Stimulated activated CD4-positive, alpha-beta T cell treated with anti-CD3 and anti-CD28 coated beads, Interleukin-1b, Interleukin-23, amount 100 ng/mL, for 4 hours (primary cell): ENCODE results near the gene SDR42E1.
"Not testable (repeated sequence)": the region's sequence is repeated elsewhere in the genome, so short reads cannot be mapped to it uniquely, and the experiment has no call there.

Experiments used
- DNase-seq, 2 donors: peaks; one replicate each; pipeline ENCODE4 v3.0.0-alpha.2; 2020; ENCODE audit warnings: low read depth in 2 of 2

The SDR42E1 gene

GRCh38 chr16:82004601-82005000 lies 6.7 kb downstream of the SDR42E1 start:
- no peak for DNase-seq

DNA sequence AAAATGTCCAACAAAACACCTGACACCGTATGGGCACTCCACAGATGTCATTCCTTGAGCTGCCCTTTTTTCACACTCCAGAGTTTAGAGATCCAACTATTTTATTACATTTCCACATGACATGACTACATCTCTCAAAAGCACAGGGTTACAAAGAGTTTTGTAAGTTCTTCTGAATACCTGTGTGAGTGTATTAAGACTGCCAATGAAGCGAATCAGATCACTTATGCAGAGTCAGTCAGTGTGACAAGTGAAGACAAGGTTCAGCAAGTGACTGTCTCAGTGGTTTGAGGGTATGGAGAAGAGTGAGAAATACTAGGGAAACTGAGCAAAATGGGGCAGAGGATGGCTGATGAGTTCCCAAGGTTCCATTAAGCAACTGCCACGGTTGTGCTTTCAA lies 8.4 kb downstream of the SDR42E1 start:
- no peak for DNase-seq

- DNase-seq, result no peak
These were observed 13.5 kb downstream of the SDR42E1 start for GRCh38 chr16:81997738-81998137.

DNA sequence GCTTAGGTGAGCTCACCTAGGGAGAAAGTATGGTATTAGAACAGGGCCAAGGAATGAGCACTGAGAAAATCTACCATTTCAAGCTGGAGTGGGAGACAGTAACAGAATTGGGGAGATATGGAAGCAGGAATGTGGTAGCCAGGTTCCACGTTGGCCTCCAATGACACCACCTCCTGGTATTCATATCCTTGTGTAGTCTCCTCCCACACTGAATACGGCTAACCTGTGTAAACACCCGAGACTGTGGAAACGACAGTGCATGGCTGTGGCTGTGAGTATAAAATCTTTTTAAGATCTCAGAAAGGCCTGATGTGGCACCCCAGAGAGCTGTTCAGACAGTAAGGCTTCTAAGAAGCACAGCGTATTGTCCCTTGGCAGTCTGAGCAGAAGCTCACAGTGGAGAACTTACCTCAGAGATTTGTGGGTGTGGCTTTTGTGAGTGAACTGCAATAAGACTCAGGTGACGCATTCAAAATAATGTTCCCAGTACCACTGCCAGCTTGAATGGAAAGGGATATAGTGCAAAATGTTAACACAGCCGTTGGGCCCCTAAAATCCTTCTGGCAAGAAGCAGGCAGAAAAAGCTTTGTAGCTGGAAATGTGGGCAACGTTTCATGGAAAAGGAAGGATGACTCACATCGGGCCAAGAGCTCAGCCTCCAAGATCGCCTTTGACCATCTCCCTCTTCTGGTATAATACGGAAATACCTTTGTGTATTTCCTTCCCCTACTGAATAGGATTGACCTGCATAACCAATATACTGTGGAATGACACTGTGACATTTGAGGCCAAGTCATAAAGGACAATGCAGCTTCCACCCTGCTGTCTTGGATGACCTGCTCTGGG lies 14.4 kb downstream of the SDR42E1 start:
- DNase-seq, result no peak

GRCh38 chr16:81995651-81996050 lies 15.6 kb downstream of the SDR42E1 start:
- no peak for DNase-seq

DNA sequence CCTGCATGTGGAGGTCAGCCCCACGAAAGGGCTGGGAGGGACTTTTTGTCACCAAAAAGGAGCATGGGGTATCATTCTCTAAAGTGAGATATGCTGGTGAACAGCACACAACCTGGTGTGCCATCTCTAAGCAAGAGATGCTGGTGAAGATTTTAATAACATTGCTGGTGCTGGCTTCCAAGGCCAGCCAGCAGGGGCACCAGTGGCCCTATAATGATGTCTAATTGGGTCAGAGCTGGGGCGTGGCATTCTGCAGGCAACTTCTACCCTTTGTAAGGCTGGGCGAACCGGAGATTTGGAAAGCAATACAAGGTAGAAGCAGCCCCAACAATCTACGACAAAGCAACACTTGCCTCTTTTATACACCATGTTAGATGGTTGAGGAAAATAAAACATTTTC lies 16.8 kb downstream of the SDR42E1 start:
- DNase-seq, result no peak

DNA sequence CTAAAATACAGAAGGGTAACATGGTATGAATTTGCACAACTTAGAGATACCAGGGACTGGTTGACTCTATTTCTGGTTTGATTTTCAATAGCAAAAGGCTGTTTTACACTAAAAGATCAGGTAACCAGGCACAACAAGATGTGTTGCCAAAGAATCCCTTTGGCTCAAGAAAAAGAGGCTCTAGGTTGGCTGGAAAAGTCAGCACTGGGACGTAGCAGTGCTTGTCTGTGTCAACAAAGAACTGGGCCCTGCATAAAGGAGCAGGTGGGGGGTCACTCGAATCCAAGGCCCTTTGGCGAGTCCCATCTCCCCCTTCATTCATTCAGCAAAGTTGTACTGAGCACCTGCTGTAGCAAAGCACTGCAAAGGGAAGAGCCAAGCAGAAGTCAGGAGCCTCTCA lies 18.4 kb downstream of the SDR42E1 start:
- DNase-seq, result no peak

GRCh38 chr16:81987706-81988105 lies 23.6 kb downstream of the SDR42E1 start:
- DNase-seq, result no peak

- no peak for DNase-seq
These were observed 24.1 kb downstream of the SDR42E1 start for GRCh38 chr16:81987121-81987520.

DNA sequence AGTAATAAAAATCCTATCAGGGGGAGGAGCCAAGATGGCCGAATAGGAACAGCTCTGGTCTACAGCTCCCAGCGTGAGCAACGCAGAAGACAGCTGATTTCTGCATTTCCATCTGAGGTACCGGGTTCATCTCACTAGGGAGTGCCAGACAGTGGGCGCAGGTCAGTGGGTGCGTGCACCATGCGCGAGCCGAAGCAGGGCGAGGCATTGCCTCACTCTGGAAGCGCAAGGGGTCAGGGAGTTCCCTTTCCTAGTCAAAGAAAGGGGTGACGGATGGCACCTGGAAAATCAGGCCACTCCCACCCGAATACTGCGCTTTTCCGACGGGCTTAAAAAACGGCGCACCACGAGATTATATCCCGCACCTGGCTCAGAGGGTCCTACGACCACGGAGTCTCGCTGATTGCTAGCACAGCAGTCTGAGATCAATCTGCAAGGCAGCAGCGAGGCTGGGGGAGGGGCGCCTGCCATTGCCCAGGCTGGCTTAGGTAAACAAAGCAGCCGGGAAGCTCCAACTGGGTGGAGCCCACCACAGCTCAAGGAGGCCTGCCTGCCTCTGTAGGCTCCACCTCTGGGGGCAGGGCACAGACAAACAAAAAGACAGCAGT lies 33.8 kb downstream of the SDR42E1 start:
- not testable (repeated sequence) for DNase-seq

GRCh38 chr16:81975637-81976036 lies 35.6 kb downstream of the SDR42E1 start:
- no peak for DNase-seq

GRCh38 chr16:81973737-81974136 lies 37.5 kb downstream of the SDR42E1 start:
- DNase-seq, result no peak

GRCh38 chr16:81971853-81972252 lies 39.4 kb downstream of the SDR42E1 start:
- DNase-seq, result no peak

- no peak for DNase-seq
These were observed 43.9 kb downstream of the SDR42E1 start for GRCh38 chr16:81967358-81967757.

GRCh38 chr16:81964808-81965207 lies 46.5 kb downstream of the SDR42E1 start:
- no peak for DNase-seq

GRCh38 chr16:81956213-81956948 lies 54.9 kb downstream of the SDR42E1 start:
- no peak for DNase-seq

GRCh38 chr16:81951564-81951963 lies 59.7 kb downstream of the SDR42E1 start:
- DNase-seq, result no peak

GRCh38 chr16:81946206-81946605 lies 65.1 kb downstream of the SDR42E1 start:
- no peak for DNase-seq

DNA sequence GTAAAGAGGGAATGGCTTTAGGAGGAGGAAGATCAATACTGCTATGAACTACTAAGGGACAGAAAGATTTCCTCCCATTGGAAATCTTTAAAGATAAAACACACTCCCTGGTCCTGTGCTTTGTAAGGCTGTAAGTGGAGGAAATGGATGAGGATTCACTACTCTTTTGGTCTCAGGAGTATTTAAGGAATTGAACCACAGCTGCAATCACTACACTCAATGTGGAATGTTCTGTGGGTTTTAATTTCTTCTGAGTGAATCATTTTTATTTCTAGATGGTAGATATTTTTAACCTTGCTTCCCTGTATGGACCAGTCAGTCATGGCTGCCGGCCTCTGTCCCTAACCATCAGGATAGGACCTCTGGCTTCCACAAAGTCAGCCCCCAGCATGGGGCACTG lies 65.6 kb downstream of the SDR42E1 start:
- DNase-seq, result no peak

DNA sequence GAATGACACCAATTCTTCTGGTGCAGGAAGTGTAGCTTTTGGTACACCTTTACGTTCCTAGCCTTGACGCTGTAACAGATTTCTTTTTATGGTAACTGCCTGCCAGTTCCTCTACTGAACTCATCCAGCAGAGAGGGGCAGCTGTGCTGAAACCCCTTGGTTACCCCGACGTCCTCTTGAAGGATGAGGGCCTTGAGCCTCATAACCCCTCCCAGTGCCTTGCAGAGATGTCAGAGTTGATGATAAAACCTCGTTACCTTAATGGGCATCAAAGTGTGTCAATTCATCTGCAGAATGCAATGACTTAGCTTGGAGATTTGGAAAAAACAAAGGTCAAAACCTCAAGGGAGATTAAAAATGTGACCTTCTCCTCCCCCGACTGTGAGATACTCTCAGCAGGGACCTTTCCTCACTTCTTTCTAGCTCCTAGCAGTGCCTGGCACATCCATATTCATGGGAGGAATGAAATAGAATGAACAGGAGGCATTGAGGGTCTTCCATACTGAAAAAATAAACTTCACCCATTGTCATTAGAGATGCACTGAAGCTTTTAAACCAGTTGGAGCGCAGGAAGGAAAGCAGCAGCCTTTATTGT lies 69.2 kb downstream of the SDR42E1 start:
- DNase-seq, result no peak

GRCh38 chr16:81940781-81941560 lies 70.3 kb downstream of the SDR42E1 start:
- DNase-seq, result no peak
